SK-MEL-5 (cell line): ENCODE results near the gene PLPP1. TPM values are rescaled to one million over a fixed set of nuclear protein-coding genes. Genes with fewer than 3 reads are reported as not detected.
"Not testable (repeated sequence)": the region's sequence is repeated elsewhere in the genome, so short reads cannot be mapped to it uniquely, and the experiment has no call there.

Experiments
- DNase-seq: peaks from one replicate; pipeline ENCODE4 v3.0.0-alpha.2; 2016; ENCODE audit warnings: low read depth, low spot score
- in situ Hi-C: cut with HindIII; loops from 2 replicates; pipeline ENCODE4 v1.10.0; 2016; ENCODE audit warnings: low sequenced_read_pairs, high pct_unique_total_duplicates, low pct_unique_long_range_greater_than_20kb
- total RNA-seq: library from RNA; depleted of rRNA; stranded (reverse); fragments of >200 nt; shearing (Covaris generic); gene quantifications from 2 replicates; pipeline ENCODE4 v1.2.3, GENCODE V29; 2014

The PLPP1 gene
- total RNA-seq, 1 experiment from 2014 or later, result 17.1 TPM

DNA sequence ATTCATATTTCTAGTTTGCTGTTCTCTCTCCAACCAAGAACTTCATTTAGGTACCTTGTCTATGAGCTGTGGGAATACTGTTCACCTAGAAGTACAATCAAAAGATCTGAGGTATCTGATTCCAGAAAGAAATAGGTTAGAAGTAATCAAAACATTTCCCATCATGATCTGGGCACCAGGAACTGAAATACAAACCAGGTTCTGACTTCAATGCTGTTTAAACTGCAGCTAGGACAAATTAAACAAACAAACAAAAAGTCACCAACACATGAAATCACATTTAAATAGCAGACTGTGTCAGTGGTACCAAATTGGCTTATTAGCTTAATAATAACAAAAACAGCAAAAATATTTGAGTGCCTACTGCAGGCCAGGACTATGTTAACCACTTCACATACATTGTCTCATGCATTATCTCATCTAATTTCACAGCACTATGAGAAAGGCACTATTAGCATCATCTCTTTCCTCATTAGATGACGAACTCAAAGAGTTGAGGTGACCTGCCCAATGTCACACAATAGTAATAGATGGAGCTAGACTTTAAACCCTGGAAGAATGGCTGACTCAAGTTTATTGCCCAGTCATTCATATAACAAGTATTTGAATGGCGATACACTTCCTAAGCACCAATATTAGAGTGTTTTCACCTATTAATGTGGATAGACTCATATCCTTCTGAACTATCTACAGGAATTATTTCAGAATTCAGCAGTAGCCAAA is 14.5 kb downstream of the PLPP1 start:
- in situ Hi-C loops, result no loop called here

DNA sequence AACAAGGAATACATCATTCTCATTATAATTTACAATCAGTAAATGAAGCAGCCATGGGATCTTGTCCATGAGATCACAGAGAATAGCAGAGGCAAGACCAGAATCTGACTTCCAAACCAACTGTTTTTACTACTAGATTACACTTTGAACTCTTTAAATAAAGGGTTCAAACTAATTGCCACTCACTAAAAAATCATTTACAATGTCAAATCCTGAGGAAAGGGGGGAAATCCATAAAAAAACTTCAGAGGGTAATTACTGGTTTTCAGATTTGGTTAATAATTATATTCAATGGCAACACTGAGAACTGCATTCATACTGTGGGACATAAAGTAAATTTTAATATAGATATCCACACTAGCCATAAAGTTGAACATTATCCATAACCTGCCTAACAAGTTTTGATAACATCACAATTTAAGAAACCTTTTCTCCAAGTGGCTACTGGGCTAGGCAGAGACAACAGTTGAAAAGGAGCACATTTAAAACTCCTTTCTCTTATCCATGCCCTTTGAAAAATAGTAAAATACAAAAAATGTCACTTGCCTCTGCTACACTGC is 15.9 kb downstream of the PLPP1 start:
- DNase-seq, result no peak

More for the DNA sequence above, 14.5 kb downstream of the PLPP1 start:
- no peak for DNase-seq

DNA sequence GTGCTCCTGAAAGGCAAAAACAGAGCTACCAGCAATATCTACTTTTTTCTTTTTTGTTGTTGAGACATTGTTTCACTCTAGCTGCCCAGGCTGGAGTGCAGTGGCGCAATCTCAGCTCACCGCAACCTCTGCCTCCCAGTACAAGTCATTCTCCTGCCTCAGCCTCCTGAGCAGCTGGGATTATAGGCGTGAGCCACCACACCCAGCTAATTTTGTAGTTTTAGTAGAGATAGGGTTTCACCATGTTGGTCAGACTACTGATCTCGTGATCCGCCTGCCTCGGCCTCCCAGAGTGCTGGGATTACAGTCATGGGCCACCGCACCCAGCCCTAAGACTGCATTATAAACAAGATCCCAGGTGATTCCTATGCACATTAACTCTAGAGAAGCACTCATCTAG is 17.0 kb downstream of the PLPP1 start:
- in situ Hi-C loops, result no loop called here
- no peak for DNase-seq

More for the DNA sequence above, 15.9 kb downstream of the PLPP1 start:
- in situ Hi-C loops, result no loop called here

DNA sequence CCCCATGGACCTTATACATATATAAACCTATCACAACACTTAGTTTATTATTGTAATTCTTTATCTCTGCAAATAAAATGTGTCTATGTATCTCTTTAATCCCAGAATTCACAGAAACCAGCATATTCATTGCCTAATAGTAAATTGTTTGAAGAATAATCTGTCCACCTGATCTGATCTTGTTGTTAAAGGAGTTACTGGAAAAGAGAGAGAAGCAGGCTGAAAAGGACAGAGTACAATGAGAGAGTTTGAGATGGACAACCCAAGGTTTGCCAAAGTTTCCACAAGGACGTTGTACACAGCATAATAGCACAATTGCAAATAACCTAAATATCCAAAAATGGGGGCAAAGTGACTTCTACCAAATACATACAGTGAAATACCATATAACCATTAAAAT is 23.8 kb downstream of the PLPP1 start:
- in situ Hi-C loops, result no loop called here
- DNase-seq, result no peak

DNA sequence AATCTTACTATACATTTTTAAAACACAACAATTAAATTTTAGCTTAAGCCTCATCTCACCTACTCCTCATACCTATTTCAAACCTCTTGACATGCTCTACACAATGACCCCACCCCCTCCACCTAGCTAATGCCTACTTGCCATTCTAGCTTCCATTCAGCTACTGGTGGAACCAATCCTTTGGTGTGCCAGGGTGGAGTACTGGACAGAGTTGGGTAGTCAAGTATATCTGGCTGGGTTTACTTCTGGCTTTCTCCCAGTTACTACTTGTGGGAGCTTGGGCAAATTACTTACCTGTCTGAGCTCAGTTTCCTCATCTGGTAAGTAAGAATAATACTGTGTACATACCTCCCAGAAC is 24.3 kb downstream of the PLPP1 start:
- DNase-seq, result no peak

DNA sequence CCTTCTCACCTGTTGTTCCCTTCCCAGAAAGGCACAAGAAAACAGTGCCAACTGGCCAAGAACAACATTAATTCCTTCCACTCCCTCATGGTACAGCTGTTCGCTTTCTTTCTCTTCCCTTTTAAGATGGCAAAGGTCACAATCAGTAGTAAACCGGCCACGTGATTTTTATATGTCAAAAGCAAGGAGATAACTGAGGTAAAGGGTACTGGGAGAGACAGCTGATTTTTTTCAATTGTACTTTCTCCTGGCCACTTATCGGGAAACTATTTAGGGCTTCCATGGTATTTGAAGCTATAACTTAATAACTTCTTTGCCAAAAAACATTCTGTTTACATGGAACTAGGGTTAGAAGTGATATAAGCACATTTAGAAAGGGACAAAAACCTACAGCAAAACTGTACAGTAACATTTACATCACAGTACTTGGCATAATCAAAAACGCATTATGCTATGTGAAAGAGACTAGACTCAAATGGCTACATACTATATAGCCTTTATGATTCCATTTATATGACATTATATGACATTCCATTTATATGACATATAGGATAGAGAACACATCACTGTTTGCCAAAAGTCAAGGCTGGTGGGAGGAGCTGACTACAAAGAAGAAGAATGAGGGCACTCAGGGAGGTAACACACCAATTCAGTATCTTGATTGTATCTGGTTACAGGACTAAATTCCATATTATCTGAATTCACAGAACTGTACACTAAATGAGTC is 24.8 kb downstream of the PLPP1 start:
- DNase-seq, result no peak
- in situ Hi-C loops, result no loop called here

More for the DNA sequence above, 24.3 kb downstream of the PLPP1 start:
- in situ Hi-C loops, result no loop called here

DNA sequence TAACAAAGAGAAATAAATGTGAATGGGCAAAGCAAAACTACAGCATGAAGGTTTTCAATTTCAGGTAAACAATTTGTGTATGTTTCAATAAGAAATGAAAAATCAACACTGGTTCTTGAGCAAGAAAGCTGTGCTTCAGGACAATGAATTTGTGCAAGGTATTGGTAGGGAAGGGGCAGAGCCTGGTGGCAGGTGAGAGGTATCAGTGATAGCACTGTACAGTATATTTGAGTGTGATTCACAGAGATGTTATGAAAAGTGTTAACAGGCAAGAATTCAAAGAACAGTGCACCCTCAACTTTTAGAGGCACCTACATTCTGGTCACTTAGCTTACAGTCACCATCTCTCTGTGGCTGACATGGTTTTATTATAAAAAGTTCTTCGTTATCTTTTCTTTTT is 25.7 kb downstream of the PLPP1 start:
- in situ Hi-C loops, result no loop called here
- DNase-seq, result no peak

DNA sequence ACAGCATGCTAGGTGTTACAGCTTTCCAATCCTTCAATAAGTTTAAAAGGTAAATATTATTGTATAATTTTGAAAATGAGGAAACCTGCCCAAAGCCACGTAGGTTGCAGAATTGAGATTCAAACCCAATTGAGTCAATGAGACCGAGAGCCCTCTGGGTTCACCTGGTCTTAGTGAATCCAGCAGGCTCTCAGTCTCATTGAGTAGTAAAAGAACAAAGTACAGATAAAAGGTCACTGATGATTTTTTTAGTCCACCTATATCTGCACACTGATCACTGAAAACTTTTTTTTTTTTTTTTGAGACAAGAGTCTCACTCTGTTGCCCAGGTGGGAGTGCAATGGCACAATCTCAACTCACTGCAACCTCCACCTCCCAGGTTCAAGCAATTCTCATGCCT is 27.2 kb downstream of the PLPP1 start:
- DNase-seq, result no peak
- in situ Hi-C loops, result no loop called here

DNA sequence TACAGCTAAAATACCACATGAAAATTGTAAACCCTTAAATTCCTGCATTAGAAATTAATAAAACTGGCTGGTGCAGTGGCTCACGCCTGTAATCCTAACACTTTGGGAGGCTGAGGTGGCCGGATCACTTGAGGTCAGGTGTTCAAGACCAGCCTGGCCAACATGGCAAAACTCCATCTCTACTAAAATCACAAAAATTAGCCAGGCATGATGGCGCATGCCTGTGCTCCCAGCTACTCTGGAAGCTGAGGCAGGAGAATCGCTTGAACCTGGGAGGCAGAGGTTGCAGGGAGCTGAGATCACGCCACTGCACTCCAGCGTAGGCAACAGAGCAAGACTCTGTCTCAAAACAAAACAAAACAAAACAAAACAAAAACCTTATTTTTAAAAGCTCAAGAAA is 29.1 kb downstream of the PLPP1 start:
- in situ Hi-C loops, DNase-seq: not testable (repeated sequence)

DNA sequence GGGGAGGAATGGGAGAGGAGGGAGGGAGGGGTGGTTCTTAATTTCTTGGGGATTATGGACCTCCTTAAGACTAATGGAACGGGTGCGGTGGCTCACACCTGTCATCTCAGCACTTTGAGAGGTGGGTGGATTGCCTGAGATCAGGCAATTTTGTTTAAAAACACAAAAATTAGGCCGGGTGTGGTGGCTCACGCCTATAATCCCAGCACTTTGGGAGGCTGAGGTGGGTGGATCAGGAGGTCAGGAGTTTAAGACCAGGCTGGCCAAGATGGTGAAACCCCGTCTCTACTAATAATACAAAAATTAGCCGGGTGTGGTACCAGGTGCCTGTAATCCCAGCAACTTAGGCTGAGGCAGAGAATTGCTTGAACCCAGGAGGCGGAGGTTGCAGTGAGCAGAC is 30.8 kb downstream of the PLPP1 start:
- in situ Hi-C loops, DNase-seq: not testable (repeated sequence)

DNA sequence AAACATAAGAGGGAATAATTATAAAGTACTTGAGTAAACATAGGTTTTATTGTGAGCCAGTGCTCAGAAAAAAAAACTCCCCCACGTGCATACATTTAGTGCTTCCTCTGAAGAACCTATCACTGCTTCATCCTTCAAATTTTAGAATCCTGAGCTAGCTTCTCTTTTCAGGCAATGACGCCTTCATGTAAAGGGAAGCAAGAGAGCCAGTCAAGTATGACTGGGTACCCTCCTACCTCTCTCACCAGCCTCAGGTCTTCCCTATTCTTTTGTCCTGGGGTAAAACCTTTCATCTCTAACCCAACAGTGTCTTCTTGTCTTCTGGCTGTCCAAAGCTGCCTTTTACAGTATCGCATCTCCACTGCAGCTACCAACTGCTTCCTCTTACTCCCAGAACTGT is 32.0 kb downstream of the PLPP1 start:
- in situ Hi-C loops, result no loop called here
- DNase-seq, result no peak

DNA sequence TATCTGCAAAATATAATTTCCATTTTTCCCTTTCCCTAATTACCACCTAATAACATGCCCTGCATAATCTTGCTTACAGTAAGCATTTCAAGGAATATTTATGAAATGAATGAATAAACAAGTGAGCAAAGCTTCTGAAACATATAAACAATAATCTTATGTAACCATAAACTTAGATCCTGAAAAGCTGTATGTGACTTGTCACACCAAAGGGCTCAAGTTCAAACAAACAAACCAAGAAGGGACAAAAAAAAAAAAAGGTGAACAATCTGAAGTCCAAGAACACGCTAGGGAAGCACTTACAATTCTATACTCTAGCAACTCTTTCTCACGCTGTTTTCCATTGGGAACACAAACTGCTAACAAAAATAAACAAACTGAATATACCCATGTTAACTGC is 36.3 kb downstream of the PLPP1 start:
- in situ Hi-C loops, result no loop called here
- DNase-seq, result no peak

DNA sequence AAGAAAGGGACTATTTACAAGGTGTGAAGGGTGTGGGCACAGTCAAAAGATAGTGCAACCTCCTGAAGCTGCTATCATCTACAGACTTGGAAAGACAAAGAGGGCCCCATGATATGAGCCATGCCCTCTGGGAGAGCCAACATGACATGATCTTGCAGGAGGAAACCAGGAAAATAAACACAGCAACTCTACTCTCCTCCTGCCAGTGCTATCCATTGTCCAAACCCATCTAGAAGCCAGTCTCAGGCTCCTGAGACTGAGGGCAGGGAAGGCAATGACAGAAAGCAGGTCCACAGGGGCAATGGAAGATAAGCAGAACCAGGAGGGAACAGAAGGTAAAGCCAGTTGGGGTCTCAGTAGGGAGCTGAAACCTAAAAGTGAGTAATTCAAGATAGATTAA is 37.1 kb downstream of the PLPP1 start:
- no peak for DNase-seq
- in situ Hi-C loops, result no loop called here

DNA sequence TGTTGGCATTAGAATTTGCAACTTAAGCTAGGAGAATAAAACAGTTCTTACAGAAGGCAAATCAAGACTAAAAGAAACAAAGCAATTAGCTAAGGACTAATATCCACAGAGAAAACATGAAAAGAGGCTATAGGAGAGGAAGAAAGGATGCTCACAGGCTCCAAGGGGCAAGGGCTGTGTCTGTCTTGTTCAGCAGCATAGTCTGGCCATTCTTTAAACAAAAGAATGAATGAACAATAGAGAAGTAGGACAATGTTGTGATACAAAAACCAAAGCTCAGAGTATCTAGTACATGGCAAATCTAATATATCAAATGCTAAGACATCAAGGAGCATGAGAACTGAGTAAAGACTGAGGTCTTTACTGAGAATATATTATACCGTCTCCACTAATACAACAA is 39.5 kb downstream of the PLPP1 start:
- no peak for DNase-seq
- in situ Hi-C loops, result no loop called here

DNA sequence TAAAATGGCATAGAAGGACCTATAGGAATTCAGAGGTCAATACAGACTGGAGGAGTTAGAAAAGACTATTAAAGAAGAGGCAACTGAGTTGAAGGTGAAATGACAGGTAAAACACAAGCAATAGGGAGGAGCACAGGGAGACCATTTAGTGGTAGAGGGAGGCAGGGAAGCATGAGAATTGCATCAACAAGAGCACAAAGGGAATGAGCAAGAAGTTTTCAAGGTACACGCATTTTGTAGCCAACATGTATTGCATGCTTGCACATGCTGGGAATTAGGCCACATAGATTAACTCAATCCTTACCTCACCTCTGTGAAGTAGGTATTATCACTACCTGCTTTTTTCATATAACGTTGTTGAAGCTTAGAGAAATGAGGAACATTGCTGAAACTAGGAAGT is 42.3 kb downstream of the PLPP1 start:
- in situ Hi-C loops, result no loop called here
- DNase-seq, result no peak

DNA sequence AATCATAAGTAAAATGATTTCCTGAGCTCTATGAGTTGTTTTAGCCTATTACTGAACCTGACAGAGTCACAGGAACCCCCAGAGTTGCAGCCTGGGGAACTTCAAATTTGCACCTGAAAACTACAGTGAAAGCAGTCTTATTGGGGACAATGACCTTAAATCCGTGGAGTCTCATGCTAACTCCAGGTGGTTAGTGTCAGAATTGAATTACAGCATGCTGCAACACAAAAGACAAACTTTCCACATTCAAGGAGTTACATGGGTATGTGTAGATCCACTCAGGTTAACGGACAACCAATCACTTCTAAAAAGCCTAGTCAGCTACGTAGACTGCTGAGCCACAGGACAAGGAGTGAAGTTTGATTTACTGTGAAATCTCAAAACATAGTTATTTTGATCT is 49.7 kb downstream of the PLPP1 start:
- in situ Hi-C loops, result no loop called here
- DNase-seq, result no peak

DNA sequence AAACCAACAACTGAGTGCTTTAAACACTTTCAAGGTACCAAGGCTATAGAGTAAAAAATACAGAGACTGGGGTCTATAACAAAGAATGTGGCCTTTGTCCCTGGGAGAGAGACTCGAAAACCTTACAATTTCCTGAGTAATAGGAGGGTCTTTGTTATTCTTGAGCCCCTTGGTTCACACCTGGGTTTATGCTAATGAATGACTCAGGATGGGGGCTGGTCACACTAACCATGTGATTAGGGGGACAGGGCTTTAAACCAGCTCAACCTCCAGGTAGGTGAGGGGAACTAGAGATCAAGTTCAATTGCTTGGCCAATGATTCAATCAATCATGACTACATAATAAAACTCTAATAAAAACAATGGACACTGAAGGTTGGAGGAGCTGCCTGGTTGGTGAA is 50.2 kb downstream of the PLPP1 start:
- no peak for DNase-seq
- in situ Hi-C loops, result no loop called here

DNA sequence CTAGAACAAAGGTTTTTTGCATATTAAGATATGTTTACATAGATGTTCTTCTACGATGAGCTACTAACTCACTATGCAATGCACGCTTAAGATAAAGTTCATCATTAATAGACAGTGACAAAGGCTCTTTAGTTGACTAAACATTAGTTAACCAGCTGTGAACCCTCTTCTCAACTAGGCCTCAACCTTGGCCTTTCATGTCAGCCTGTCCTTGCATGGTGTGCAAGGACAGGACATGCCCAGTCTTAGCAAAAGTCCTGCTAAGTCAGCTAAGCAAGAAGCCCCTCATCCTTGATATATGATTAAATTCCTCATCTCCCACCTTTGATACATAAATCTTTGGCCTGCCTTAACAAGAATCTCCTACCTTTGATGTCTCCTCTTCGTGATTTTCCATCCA is 50.9 kb downstream of the PLPP1 start:
- in situ Hi-C loops, result no loop called here
- no peak for DNase-seq

DNA sequence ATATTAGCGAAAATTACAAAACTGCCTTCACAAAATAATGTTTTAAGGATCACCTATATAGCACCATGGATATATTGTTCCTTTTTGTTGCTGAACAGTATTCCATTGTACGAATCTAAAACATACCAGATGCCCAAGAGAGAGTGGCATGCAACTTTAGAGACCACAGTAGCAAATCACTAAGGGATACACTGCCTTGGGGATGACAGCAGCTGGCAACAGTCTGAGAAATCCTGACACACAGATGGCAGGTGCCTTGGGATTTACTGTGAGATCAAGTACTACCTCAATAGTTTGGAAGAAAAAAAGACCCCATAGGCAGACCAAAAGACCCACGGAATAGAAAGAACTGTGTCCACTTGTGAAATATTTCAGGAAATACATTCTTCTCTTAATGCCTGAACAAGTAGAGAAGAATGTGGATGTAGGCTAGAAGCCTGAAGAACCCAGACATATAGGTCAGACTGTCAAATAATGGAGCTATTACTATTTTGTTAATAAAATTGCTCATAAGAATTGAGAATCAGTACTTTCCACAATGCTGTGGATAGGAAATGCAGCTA is 53.4 kb downstream of the PLPP1 start:
- DNase-seq, result no peak
- in situ Hi-C loops, result no loop called here
